GM08714 (cell line): ENCODE results near the gene CPT2.
"Not testable (repeated sequence)": the region's sequence is repeated elsewhere in the genome, so short reads cannot be mapped to it uniquely, and the experiment has no call there.

Experiments used
- H3K4me3 ChIP-seq: fragments of 200-500 bp; sonication (Bioruptor generic); 2 replicates; pipeline ENCODE4 v1.5.1; 2014; ENCODE audit warnings: mild to moderate bottlenecking, low read length, inconsistent platforms
- ZNF274 ChIP-seq: IDR thresholded peaks from 2 replicates; pipeline ENCODE4 v1.6.1; 2012; ENCODE audit warnings: mild to moderate bottlenecking, low read depth, low read length

The CPT2 gene

GRCh38 chr1:53195246-53196016 lies 1.2 kb upstream of the CPT2 start:
- no peak for TF ChIP-seq ZNF274
- H3K4me3 ChIP-seq: no peak overlapping the region

- no peak for TF ChIP-seq ZNF274
- H3K4me3 ChIP-seq: peak overlapping the region; percentile 96; the same call in 1 of the 2 replicates
Observed at GRCh38 chr1:53196017-53196484, 573 bp upstream of the CPT2 start.

- no peak for TF ChIP-seq ZNF274
- peak overlapping the region; percentile 96 for H3K4me3 ChIP-seq
Observed at GRCh38 chr1:53197291-53198200, 922 bp downstream of the CPT2 start.

GRCh38 chr1:53198241-53198651 lies 1.6 kb downstream of the CPT2 start:
- H3K4me3 ChIP-seq: peak overlapping the region; percentile 96; the same call in 1 of the 2 replicates
- TF ChIP-seq ZNF274: no peak

GRCh38 chr1:53203466-53203865 lies 6.8 kb downstream of the CPT2 start:
- H3K4me3 ChIP-seq: no peak overlapping the region
- TF ChIP-seq ZNF274: no peak

GRCh38 chr1:53205496-53205895 lies 8.9 kb downstream of the CPT2 start:
- not testable (repeated sequence) for H3K4me3 ChIP-seq

- H3K4me3 ChIP-seq: not testable (repeated sequence)
Observed at GRCh38 chr1:53206083-53206685, 9.6 kb downstream of the CPT2 start.

GRCh38 chr1:53206735-53207379 lies 10.2 kb downstream of the CPT2 start:
- H3K4me3 ChIP-seq: no peak overlapping the region
- TF ChIP-seq ZNF274: no peak

GRCh38 chr1:53207726-53208125 lies 11.1 kb downstream of the CPT2 start:
- no peak overlapping the region for H3K4me3 ChIP-seq
- no peak for TF ChIP-seq ZNF274

GRCh38 chr1:53210352-53210751 lies 13.7 kb downstream of the CPT2 start:
- TF ChIP-seq ZNF274: no peak

GRCh38 chr1:53210954-53211353 lies 14.3 kb downstream of the CPT2 start:
- no peak for TF ChIP-seq ZNF274
- no peak overlapping the region for H3K4me3 ChIP-seq

More at GRCh38 chr1:53210352-53210751, 13.7 kb downstream of the CPT2 start:
- H3K4me3 ChIP-seq: no peak overlapping the region

GRCh38 chr1:53214376-53214940 lies 17.8 kb downstream of the CPT2 start:
- no peak for TF ChIP-seq ZNF274
- H3K4me3 ChIP-seq: no peak overlapping the region

GRCh38 chr1:53218201-53218600 lies 21.6 kb downstream of the CPT2 start:
- no peak for TF ChIP-seq ZNF274
- no peak overlapping the region for H3K4me3 ChIP-seq

- peak overlapping the region; percentile 79 for H3K4me3 ChIP-seq
Observed at GRCh38 chr1:53219711-53220110, 23.1 kb downstream of the CPT2 start.

More at GRCh38 chr1:53219711-53220110, 23.1 kb downstream of the CPT2 start:
- TF ChIP-seq ZNF274: no peak
